Stimulated activated CD4-positive, alpha-beta T cell treated with anti-CD3 and anti-CD28 coated beads, Interleukin-12 subunit alpha, Interleukin-12 subunit beta, amount 100 ng/mL, for 48 hours (primary cell): ENCODE data around the gene DHRS4L2.

ENCODE experiments used
- DNase-seq, 3 donors: peaks; one replicate each; pipeline ENCODE4 v3.0.0-alpha.2; 2020; ENCODE audit warnings: low read depth in 2 of 3, low spot score in 1 of 3

Gene DHRS4L2

GRCh38 chr14:24052656-24053547 is 64.2 kb downstream of the DHRS4L2 start:
- peak; percentile 34 to 55 (median 44) for DNase-seq

GRCh38 chr14:24053548-24054323 is 65.0 kb downstream of the DHRS4L2 start:
- DNase-seq, result no peak

- no peak for DNase-seq
Measured at GRCh38 chr14:24054324-24054641, 65.6 kb downstream of the DHRS4L2 start.

- no peak for DNase-seq
Measured at GRCh38 chr14:24054646-24055045, 65.9 kb downstream of the DHRS4L2 start.
